Astrocyte (in vitro differentiated cells and primary cell): ENCODE data around the gene RAB27B.

Experiments used
- CTCF ChIP-seq: IDR thresholded peaks from 2 replicates; pipeline ENCODE4 v1.5.1; 2011; ENCODE audit warnings: low read depth, mild to moderate bottlenecking, inconsistent platforms, low read length, moderate library complexity; ENCODE audit not compliant: insufficient read depth
- EZH2 ChIP-seq: IDR thresholded peaks from 2 replicates; pipeline ENCODE4 v1.6.1; 2012; ENCODE audit warnings: mild to moderate bottlenecking, low read length, inconsistent platforms; ENCODE audit not compliant: insufficient read depth

- TF ChIP-seq CTCF = no peak
- no peak for TF ChIP-seq EZH2
Measured at GRCh38 chr18:54849683-54850082, 21.4 kb downstream of the RAB27B start.
